ENCODE data around the gene UBD. TPM values are rescaled to one million over a fixed set of nuclear protein-coding genes. Genes with fewer than 3 reads are reported as not detected.

The UBD gene
- total and polyA plus RNA-seq, 9 of the 15 experiments (the other 6 are each of a cell fraction or from before 2014, with no cell fraction given), result not detected

- no peaks in the 10 kb centered on the region for H3K79me2 ChIP-seq (ENCODE audit: control insufficient read depth, insufficient read depth, low read length)
- WGBS (ENCODE audit: insufficient coverage, low coverage, missing lambda C conversion rate), result 13% methylated on average over 1 of the region's 1 CpG
- no peaks in the 10 kb centered on the region for H3K9me3 ChIP-seq (replicated peaks; ENCODE audit: control insufficient read depth, insufficient read depth, low read depth, low read length)
Measured at GRCh38 chr6:29525311-29525639, 34.3 kb downstream of the UBD start.

More at GRCh38 chr6:29525311-29525639, 34.3 kb downstream of the UBD start:
- no peak for DNase-seq (ENCODE audit: extremely low read depth in 1 of 4, low spot score in 3 of 4)
- Histone ChIP-seq H3K9me1 (ENCODE audit: control insufficient read depth, insufficient read depth, low read length) (no peaks in the 10 kb centered on the region), H3K4me2 (ENCODE audit: insufficient read depth, low read length) (no peak overlapping the region), H3K36me3 (ENCODE audit: control insufficient read depth, insufficient read depth, low read length) (no peaks in the 10 kb centered on the region), H3K4me3 (no peak overlapping the region), H2AFZ (ENCODE audit: low read depth, low read length) (no peak overlapping the region), H3K27me3 (ENCODE audit: control insufficient read depth in 2 of 2, insufficient read depth in 2 of 2, low read length in 2 of 2) (peaks cover 7 to 9% of the 10 kb centered on the region in 2 experiments), H3K9ac (ENCODE audit: insufficient read depth in 1 of 2, low read depth in 2 of 2, low read length in 2 of 2) (no peak overlapping the region), H4K20me1 (replicated peaks; ENCODE audit: control insufficient read depth, insufficient read depth, low read length) (no peaks in the 10 kb centered on the region), H3K27ac (ENCODE audit: extremely low read depth, low read depth, low read length) (no peak overlapping the region), H3K4me1 (replicated peaks in 1 of 2; ENCODE audit: control insufficient read depth in 2 of 2, insufficient read depth in 2 of 2, low read length in 2 of 2) (no peaks in the 10 kb centered on the region; a peak in 1 of 5 replicates)
- no peak for TF ChIP-seq CEBPG (CRISPR knock-in tag; IDR thresholded peaks at IDR 0.05)
- peak; percentile 25 to 63; a peak in 2 of 4 replicates for TF ChIP-seq CEBPG (tag; conservative IDR thresholded peaks at IDR 0.05 in 1 of 2, IDR thresholded peaks at IDR 0.05 in 1 of 2)
- TF ChIP-seq MXD1 (CRISPR knock-in tag; IDR thresholded peaks at IDR 0.05; ENCODE audit: borderline replicate concordance, poor library complexity, severe bottlenecking), result no peak
- TF ChIP-seq ZNF589 (CRISPR knock-in tag; IDR thresholded peaks at IDR 0.05; ENCODE audit: low read depth), result no peak
- TF ChIP-seq EZH2 (IDR thresholded peaks at IDR 0.05; ENCODE audit: borderline replicate concordance, low read depth, low read length), result no peak
- no peak for TF ChIP-seq NRF1 (conservative IDR thresholded peaks at IDR 0.05 in 1 of 2, IDR thresholded peaks at IDR 0.05 in 1 of 2)
- TF ChIP-seq CEBPB (tag; IDR thresholded peaks at IDR 0.05), result peak; percentile 56
- TF ChIP-seq MAFK (IDR thresholded peaks at IDR 0.05; ENCODE audit: low read length), result no peak
- TF ChIP-seq XRCC5 (IDR thresholded peaks at IDR 0.05; ENCODE audit: low read depth, low read length), result no peak
- no peak for TF ChIP-seq ZC3H4 (CRISPR knock-in tag; IDR thresholded peaks at IDR 0.05; ENCODE audit: borderline replicate concordance)
- TF ChIP-seq ZNF282 (CRISPR knock-in tag; IDR thresholded peaks at IDR 0.05), result no peak
- no peak for ATAC-seq
- in situ Hi-C loops (cut with MboI), result no loop called here
- no TSS peak for BruUV-seq (replicated peaks)
- FAIRE-seq, result no peak
- ChIA-PET POLR2A (interaction anchor here (0.6 to 0.8 kb wide), 2 partner anchors 39 to 67 kb away, joined by 3 read pairs; no protein-coding TSS in a partner anchor), CTCF (ENCODE audit: low intra/inter-chr PET ratio) (no interaction called here)
- intact Hi-C loops (cut with micrococcal nuclease), result no loop called here
